GM19463 (cell line): ENCODE measurements around the gene SMPX.

Experiments
- ATAC-seq: cut with Tn5 transposase; IDR thresholded peaks from one replicate; pipeline ENCODE4 v1.9.1; 2021; ENCODE audit warnings: mild to moderate bottlenecking, moderate library complexity; ENCODE audit not compliant: unreplicated experiment

SMPX gene

DNA sequence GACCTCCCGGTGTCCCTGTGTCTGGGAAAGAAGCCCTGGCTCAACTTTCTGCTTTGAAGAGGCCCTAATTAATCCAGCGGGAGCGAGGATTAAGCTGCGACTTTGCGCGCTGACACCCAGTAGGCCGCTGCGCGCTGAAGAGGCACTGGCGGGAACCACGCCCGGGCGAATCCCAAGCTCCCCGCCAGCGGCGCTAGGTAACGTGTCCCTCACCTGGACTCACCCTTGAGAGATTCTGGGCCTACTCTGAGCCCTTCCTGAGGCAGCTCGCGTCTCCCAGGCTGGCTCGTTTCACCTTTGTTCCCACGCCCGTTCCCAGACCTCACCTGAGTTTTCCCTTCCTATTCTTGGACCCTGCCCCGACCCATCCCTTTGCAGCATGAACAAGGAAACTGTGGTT lies 99.2 kb downstream of the SMPX start:
- ATAC-seq, result no peak

DNA sequence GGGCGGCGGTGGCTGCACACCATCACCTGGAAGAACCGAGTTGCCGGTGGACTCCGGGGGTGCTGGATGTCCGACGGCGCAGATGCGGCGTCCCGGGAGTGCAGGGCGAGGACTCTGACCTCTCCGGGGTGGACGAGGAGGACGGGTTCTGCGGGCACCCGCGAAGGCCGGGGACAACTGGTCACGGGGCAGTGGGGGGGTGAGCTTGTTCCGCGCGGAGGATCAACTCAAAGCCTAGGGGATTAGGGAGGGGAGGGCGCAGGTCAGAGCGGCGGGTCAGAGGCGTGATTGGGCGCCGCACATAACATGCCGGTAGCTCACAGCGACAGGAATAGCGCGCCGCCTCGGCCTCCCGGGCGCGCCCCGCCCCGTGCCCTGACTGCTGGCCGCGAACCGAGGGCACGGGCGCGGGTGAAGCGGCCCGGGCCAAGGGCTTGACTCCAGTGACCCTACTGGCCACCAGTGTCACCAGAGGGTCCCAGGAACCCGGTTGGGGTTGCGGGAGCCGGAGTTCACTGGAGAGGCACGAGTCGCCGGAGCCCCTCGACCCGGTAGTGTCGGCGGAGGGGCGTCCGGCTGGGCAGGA lies 99.7 kb downstream of the SMPX start, which contains the start of gene KLHL34:
KLHL34 (minus strand) TSS at position 179 of the 586 bp plus-strand sequence. CDS start 542 bp downstream, outside the sequence.
- no peak for ATAC-seq

DNA sequence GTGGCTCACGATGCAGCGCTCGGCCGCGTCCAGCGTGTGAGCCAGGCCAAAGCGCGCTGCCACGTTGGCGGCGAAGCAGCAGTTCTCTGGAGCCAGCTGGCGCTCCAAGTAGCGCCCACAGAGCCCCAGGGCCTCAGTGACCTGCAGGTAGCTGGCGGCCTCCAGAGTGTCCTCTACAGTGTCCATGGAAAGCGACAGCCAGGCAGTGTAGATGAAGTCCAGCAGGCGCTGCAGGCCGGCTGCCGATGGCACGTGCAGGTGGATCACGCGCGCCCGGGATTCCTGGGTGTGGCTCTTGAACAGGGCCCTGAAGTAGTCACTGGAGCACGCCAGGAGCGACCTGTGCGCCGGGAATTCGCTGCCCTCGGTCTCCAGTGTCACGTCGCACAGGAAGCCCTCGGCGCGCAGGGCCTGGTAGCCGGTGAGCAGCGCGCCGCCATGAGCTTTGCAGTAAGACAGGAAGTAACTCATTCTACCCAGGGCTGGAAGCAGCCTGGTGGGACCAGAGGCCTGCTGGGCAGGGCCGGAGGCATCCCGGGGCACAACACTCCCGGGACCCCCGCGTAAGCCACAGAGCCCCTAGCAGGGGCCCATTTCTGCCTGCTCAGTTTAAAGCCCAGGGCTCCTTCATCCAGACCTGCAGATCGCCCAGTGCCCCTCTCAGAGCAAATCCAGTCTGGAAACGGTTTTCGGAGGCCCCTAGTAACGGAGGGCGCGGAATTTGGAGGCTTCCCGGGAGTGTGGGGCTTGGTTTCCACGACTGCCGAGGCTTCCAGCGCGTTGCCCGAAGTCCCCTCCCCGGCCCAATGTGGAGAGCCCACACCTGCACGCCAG lies 100.4 kb downstream of the SMPX start:
- ATAC-seq, result no peak

DNA sequence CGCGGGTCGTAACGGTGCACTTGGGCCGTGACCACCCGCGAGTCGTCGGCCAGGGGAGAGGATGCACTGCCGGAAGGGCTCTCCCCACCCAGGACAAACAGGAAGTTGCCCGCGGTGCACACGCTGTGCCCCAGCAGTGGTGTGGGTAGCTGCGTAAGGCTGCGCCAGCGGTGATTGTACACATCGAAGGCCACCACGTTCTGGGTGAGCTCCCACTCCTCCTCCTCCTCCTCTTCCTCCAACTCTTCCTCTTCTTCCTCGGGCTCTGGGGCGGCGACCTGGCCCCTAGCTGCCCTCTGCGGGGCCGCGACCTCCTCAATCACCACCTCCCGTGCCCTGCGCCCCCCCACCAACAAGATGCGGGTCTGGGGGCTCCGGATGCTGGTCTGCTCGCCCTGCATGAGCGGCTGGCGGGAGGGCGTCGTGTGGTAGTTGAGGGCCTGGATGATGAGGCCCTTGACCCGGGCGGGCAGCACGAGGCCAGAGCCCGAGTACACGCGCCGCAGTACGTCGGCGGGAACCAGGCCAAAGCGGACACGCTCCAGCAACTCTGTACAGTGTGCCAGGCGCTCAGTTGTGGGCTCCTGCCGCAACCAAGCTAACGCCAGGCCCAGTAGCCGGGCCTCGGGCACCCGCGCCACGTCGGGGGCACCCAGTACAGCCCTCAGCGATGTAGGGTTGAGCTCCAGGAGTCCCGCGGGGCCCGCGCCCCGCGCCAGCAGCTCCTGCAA lies 101.2 kb downstream of the SMPX start:
- ATAC-seq, result peak; percentile 49
